ENCODE data around the gene SLC12A7.
"Not testable (repeated sequence)": the region's sequence is repeated elsewhere in the genome, so short reads cannot be mapped to it uniquely, and the experiment has no call there.

The SLC12A7 gene

GRCh38 chr5:1003296-1003937 is 108.4 kb downstream of the SLC12A7 start:
- Histone ChIP-seq H3K9ac (ENCODE audit: low read depth in 1 of 2, low read length in 2 of 2) (no peak overlapping the region), H3K27me3 (ENCODE audit: control insufficient read depth in 1 of 2, insufficient read depth in 2 of 2, low read length in 2 of 2) (peaks cover 21 to 27% of the 10 kb centered on the region in 2 donors), H3K4me3 (ENCODE audit: low read depth in 1 of 2, low read length in 2 of 2) (no peak overlapping the region), H3K27ac (ENCODE audit: low read depth, low read length) (no peak overlapping the region), H3K9me3 (ENCODE audit: control insufficient read depth in 1 of 2, low read length in 2 of 2) (no peaks in the 10 kb centered on the region), H3K4me1 (ENCODE audit: control insufficient read depth in 1 of 2, insufficient read depth in 2 of 2, low read length in 2 of 2) (peaks cover 19 to 27% of the 10 kb centered on the region in 2 donors), H3K36me3 (ENCODE audit: control insufficient read depth in 1 of 2, insufficient read depth in 2 of 2, low read length in 2 of 2) (no peaks in the 10 kb centered on the region)

- Histone ChIP-seq H3K27me3 (ENCODE audit: control insufficient read depth in 1 of 2, insufficient read depth in 2 of 2, low read length in 2 of 2) (peaks cover 18 to 23% of the 10 kb centered on the region in 2 donors), H3K27ac (ENCODE audit: low read depth, low read length) (no peak overlapping the region), H3K36me3 (ENCODE audit: control insufficient read depth in 1 of 2, insufficient read depth in 2 of 2, low read length in 2 of 2) (no peaks in the 10 kb centered on the region), H3K4me3 (ENCODE audit: low read depth in 1 of 2, low read length in 2 of 2) (no peak overlapping the region), H3K9ac (ENCODE audit: low read depth in 1 of 2, low read length in 2 of 2) (no peak overlapping the region), H3K9me3 (ENCODE audit: control insufficient read depth in 1 of 2, low read length in 2 of 2) (no peaks in the 10 kb centered on the region), H3K4me1 (ENCODE audit: control insufficient read depth in 1 of 2, insufficient read depth in 2 of 2, low read length in 2 of 2) (peaks cover 15 to 23% of the 10 kb centered on the region in 2 donors)
Measured at GRCh38 chr5:1002836-1003235, 109.0 kb downstream of the SLC12A7 start.

DNA sequence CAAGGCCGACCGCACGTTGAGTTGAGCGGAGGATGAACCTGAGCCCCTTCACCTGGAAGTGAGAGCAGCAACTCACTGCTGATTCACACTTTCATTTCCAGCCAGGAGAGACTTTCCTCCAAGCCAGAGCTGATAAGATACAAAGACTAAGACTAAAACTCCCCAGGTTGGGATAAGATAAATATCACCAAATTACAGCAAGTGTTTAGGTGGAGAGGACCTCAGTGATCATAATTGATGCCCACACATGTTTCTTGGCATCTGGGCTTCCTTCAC is 109.7 kb downstream of the SLC12A7 start:
- Histone ChIP-seq H3K4me3 (ENCODE audit: low read depth in 1 of 2, low read length in 2 of 2) (no peak overlapping the region), H3K36me3 (ENCODE audit: control insufficient read depth in 1 of 2, insufficient read depth in 2 of 2, low read length in 2 of 2) (no peaks in the 10 kb centered on the region), H3K9me3 (ENCODE audit: control insufficient read depth in 1 of 2, low read length in 2 of 2) (no peaks in the 10 kb centered on the region), H3K9ac (ENCODE audit: low read depth in 1 of 2, low read length in 2 of 2) (no peak overlapping the region), H3K27ac (ENCODE audit: low read depth, low read length) (no peak overlapping the region), H3K27me3 (ENCODE audit: control insufficient read depth in 1 of 2, insufficient read depth in 2 of 2, low read length in 2 of 2) (peaks cover 17% of the 10 kb centered on the region in 2 donors), H3K4me1 (ENCODE audit: control insufficient read depth in 1 of 2, insufficient read depth in 2 of 2, low read length in 2 of 2) (peaks cover 15 to 22% of the 10 kb centered on the region in 2 donors)

GRCh38 chr5:1001406-1002270 is 110.2 kb downstream of the SLC12A7 start:
- Histone ChIP-seq H3K4me3 (ENCODE audit: low read depth in 1 of 2, low read length in 2 of 2) (no peak overlapping the region), H3K36me3 (ENCODE audit: control insufficient read depth in 1 of 2, insufficient read depth in 2 of 2, low read length in 2 of 2) (no peaks in the 10 kb centered on the region), H3K4me1 (ENCODE audit: control insufficient read depth in 1 of 2, insufficient read depth in 2 of 2, low read length in 2 of 2) (peaks cover 15 to 22% of the 10 kb centered on the region in 2 donors), H3K27ac (ENCODE audit: low read depth, low read length) (no peak overlapping the region), H3K27me3 (ENCODE audit: control insufficient read depth in 1 of 2, insufficient read depth in 2 of 2, low read length in 2 of 2) (peaks cover 12 to 13% of the 10 kb centered on the region in 2 donors), H3K9ac (ENCODE audit: low read depth in 1 of 2, low read length in 2 of 2) (no peak overlapping the region), H3K9me3 (ENCODE audit: control insufficient read depth in 1 of 2, low read length in 2 of 2) (no peaks in the 10 kb centered on the region)

- H3K9ac ChIP-seq (ENCODE audit: low read depth in 1 of 2, low read length in 2 of 2); H3K27me3 ChIP-seq (ENCODE audit: control insufficient read depth in 1 of 2, insufficient read depth in 2 of 2, low read length in 2 of 2); H3K27ac ChIP-seq (ENCODE audit: low read depth, low read length); H3K9me3 ChIP-seq (ENCODE audit: control insufficient read depth in 1 of 2, low read length in 2 of 2); H3K36me3 ChIP-seq (ENCODE audit: control insufficient read depth in 1 of 2, insufficient read depth in 2 of 2, low read length in 2 of 2); H3K4me3 ChIP-seq (ENCODE audit: low read depth in 1 of 2, low read length in 2 of 2): not testable (repeated sequence)
- H3K4me1 ChIP-seq (ENCODE audit: control insufficient read depth in 1 of 2, insufficient read depth in 2 of 2, low read length in 2 of 2): peaks cover 14 to 21% of the 10 kb centered on the region in 2 donors
Measured at GRCh38 chr5:1000831-1001230, 111.0 kb downstream of the SLC12A7 start.
